HEK293T (cell line): ENCODE results near the gene MRPS34.

Experiments used
- BHLHE40 ChIP-seq: fragments of 450-650 bp; IDR thresholded peaks from 2 replicates; pipeline ENCODE4 v1.6.1; 2016; ENCODE audit warnings: mild to moderate bottlenecking, moderate library complexity, borderline replicate concordance
- CTBP1 ChIP-seq: fragments of 450-650 bp; IDR thresholded peaks from 2 replicates; pipeline ENCODE4 v1.6.1; 2016; ENCODE audit warnings: borderline replicate concordance
- ELF4 ChIP-seq: fragments of 450-650 bp; IDR thresholded peaks from 2 replicates; pipeline ENCODE4 v1.6.1; 2017; ENCODE audit warnings: antibody characterized with exemption
- FOXA1 ChIP-seq: fragments of 450-650 bp; IDR thresholded peaks from 2 replicates; pipeline ENCODE4 v1.6.1; 2016; ENCODE audit warnings: mild to moderate bottlenecking
- FOXK2 ChIP-seq: fragments of 450-650 bp; IDR thresholded peaks from 2 replicates; pipeline ENCODE4 v1.6.1; 2016; ENCODE audit warnings: mild to moderate bottlenecking
- FOXM1 ChIP-seq: fragments of 450-650 bp; IDR thresholded peaks from 2 replicates; pipeline ENCODE4 v1.6.1; 2017; ENCODE audit warnings: mild to moderate bottlenecking, borderline replicate concordance
- HDGF ChIP-seq: fragments of 450-650 bp; IDR thresholded peaks from 2 replicates; pipeline ENCODE4 v1.6.1; 2017; ENCODE audit warnings: antibody characterized with exemption, borderline replicate concordance
- L3MBTL2 ChIP-seq: fragments of 450-650 bp; conservative IDR thresholded peaks from 2 replicates; pipeline ENCODE4 v1.6.1; 2016; ENCODE audit warnings: mild to moderate bottlenecking
- NFRKB ChIP-seq: fragments of 450-650 bp; IDR thresholded peaks from 2 replicates; pipeline ENCODE4 v1.6.1; 2016; ENCODE audit warnings: mild to moderate bottlenecking, moderate library complexity
- SP1 ChIP-seq: fragments of 450-650 bp; IDR thresholded peaks from 2 replicates; pipeline ENCODE4 v1.6.1; 2017
- SUZ12 ChIP-seq: fragments of 450-650 bp; IDR thresholded peaks from 2 replicates; pipeline ENCODE4 v1.6.1; 2016; ENCODE audit warnings: mild to moderate bottlenecking
- TARDBP ChIP-seq: fragments of 450-650 bp; IDR thresholded peaks from 2 replicates; pipeline ENCODE4 v1.6.1; 2016
- ZNF384 ChIP-seq: fragments of 450-650 bp; IDR thresholded peaks from 2 replicates; pipeline ENCODE4 v1.6.1; 2016
- TF ChIP-seq, protein P1 (sequence below): fragments of 450-650 bp; IDR thresholded peaks from 2 replicates; pipeline ENCODE4 v1.6.1; 2016

DNA sequence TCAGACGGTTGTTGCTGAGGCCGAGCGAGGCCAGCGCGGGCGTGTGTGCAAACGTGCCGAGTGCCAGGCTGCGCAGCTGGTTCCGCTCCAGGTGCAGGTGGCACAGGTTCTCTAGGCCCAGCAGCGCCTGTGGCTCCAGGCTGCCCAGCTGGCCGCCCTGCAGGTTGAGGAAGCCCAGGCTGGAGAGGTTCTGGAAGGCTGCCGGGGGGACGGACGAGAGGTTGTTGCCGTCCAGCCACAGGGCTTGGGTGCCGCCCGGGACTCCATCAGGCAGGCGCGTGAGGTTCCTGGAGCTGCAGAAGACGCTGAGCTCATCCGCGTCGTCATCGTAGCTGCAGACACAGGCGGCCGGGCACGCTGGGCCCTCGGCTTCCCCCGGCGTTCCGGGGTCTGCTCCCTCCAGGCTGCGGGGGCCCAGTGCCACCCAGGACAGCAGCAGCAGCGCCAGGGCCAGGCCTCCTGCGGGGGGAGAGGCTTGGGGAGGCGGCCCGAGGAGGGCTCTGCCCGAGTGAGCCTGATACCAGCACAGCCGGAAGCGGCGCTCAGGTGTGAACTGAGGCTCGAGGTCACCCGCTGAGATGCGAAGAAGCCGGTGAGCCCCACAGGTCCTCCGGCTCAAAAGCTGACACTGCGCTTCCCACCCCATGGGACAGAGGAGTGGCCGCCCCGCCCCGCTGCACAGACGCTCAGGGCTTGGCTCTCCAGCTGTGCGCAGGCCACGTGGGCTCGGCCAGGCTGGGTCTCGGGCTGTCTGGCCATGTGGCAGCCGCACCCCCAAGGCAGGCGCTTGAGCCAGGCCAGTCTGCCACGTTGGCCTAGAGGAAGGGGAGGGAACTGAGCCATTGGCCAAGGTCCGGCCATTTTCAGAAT is 19.2 kb upstream of the MRPS34 start:
- TF ChIP-seq ZNF384 (no peak), FOXA1 (no peak), FOXK2 (no peak), SP1 (no peak), TARDBP (no peak), HDGF (no peak), ELF4 (no peak), NFRKB (no peak), BHLHE40 (no peak), SUZ12 (no peak), FOXM1 (no peak), CTBP1 (no peak), L3MBTL2 (no peak)
- TF ChIP-seq, protein P1, sequence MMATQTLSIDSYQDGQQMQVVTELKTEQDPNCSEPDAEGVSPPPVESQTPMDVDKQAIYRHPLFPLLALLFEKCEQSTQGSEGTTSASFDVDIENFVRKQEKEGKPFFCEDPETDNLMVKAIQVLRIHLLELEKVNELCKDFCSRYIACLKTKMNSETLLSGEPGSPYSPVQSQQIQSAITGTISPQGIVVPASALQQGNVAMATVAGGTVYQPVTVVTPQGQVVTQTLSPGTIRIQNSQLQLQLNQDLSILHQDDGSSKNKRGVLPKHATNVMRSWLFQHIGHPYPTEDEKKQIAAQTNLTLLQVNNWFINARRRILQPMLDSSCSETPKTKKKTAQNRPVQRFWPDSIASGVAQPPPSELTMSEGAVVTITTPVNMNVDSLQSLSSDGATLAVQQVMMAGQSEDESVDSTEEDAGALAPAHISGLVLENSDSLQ: no peak
